HG03095 (cell line): Measurements from ENCODE around the gene KCTD4.
"Not testable (repeated sequence)": the region's sequence is repeated elsewhere in the genome, so short reads cannot be mapped to it uniquely, and the experiment has no call there.

Experiments
- ATAC-seq: cut with Tn5 transposase; IDR thresholded peaks from one replicate; pipeline ENCODE4 v1.9.1; 2021; ENCODE audit warnings: moderate library complexity; ENCODE audit not compliant: unreplicated experiment

The KCTD4 gene

DNA sequence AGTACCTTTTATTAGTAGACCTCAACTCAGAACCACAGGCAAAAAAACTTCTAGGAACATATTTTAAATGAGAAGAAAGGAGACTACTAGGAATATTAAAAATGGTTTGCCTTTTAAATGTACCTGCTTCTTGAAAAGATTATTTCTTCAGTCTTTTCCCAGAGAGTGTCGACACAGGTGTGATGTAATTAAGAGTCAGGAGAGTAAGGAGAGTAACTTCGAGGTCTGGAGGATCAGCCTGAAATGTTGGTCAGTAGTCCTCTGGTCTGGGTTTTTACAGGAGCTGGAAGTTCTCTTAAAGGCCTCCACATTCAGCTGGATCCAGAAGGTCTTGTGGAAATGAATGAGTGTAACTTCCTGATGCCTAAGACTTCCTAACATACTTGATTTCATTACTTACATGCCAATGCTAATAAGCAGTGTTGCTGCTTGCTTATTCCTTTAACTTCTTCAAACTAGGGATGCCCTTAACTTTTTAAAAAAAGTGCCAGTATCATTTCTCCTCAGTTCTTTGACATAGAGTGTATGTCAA lies at the start of gene KCTD4:
Gene KCTD4, minus strand, starts transcription at position 345 of the 532 bp plus-strand sequence. CDS start 6,478 bp downstream, outside the sequence.
- no peak for ATAC-seq

DNA sequence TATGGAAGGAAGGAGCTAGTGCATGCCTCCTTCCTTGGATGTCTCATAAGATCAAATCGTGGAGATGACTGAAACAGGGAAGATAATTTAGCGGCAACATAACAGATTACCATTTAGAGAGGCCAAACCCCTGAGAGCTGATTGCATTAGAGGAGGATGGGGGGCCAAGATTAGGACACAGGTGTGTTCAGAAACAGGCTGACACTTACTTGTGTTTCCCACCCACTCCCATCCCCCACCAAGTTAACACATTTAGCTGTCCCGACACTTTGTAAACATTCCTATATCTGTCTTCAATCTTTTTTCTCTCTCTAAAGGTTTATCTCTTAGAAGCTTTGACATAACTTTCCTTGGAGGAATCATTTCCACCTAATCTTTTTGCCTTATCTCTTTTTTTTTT lies 48.8 kb upstream of the KCTD4 start:
- no peak for ATAC-seq

DNA sequence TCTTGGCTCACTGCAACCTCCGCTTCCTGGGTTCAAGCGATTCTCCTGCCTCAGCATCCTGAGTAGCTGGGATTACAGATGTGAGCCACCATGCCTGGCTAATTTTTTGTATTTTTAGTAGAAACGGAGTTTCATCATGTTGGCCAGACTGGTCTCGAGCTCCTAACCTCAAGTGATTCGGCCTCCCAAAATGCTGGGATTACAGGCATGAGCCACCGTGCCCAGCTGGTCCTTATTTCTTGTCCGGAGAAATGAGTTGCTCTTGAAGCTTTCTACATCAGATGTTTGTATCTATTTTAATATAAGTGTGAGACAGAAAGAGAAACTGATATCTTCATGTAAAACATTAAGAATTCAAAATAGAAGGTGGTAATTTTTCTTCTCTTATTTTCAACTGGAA lies 43.9 kb upstream of the KCTD4 start:
- not testable (repeated sequence) for ATAC-seq

DNA sequence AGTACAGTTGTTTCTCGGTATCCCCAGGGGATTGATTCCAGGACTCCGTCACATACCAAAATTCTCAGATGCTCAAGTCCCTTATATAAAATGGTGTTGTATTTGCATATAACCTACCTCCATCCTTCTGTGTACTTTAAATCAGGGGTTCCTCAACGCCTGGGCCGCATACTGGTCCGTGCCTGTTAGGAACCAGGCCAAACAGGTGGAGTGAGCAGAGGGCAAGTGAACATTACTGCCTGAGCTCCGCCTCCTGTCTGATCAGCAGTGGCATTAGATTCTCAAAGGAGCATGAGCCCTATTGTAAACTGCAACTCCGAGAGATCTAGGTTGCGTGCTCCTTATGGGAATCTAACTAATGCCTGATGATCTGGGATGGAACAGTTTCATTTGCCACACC lies 42.2 kb upstream of the KCTD4 start:
- ATAC-seq = no peak

DNA sequence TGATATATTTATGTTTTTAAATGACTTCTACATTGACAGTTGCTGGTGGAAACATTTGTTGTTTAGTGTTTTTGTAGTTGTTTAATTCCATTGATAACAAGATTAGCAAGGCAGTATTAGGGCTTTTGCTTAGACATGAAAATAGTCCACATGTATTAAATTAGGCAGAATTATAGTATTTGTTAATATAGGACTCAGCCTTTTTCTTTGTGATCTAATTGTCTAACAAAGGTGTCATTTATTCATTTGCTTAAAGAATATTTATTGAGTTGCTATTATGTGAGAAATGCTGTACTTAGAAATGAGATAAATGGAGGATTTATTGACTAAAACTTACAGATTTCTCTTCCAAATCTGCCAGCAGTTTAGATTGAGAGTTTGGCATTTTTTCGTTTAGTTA lies 41.7 kb upstream of the KCTD4 start:
- ATAC-seq = no peak

DNA sequence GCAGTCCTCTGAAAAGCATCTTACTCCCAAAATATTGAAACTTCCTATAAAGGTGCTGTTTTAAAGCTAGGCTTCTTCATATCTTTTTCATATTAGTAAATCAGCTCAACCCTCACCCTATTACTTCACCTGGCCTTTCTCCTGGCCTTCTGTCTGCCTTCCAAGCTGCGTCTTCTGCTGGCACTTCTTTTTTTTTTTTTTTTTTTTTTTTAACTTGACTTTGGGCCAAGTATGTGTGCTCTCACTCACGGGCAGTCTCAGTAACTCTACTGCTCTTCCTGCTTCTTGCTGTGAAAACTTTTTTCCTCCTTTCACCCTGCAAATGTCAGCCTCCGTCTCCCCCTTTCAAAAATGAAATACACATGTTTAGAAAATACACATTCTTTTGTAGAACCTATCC lies 41.2 kb upstream of the KCTD4 start:
- ATAC-seq = no peak

DNA sequence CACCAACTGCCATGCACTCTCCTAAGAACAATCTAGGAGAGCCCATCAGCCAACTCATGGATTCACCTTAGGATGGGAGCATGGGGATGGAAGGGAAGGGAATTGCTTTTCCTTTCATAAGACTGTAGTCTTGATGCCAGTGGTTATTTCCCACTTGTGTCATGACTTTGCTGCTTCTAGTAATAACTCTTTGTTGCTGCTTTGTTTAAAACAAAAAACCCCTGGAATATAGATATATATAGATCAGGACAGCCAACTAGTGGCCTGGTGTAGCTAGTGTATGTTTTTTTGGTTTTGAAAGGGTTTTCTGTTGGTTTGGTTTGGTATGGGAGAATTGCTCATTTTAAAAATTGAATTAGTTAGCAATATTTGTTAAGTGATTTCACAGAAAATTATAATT lies 39.3 kb upstream of the KCTD4 start:
- ATAC-seq = no peak

DNA sequence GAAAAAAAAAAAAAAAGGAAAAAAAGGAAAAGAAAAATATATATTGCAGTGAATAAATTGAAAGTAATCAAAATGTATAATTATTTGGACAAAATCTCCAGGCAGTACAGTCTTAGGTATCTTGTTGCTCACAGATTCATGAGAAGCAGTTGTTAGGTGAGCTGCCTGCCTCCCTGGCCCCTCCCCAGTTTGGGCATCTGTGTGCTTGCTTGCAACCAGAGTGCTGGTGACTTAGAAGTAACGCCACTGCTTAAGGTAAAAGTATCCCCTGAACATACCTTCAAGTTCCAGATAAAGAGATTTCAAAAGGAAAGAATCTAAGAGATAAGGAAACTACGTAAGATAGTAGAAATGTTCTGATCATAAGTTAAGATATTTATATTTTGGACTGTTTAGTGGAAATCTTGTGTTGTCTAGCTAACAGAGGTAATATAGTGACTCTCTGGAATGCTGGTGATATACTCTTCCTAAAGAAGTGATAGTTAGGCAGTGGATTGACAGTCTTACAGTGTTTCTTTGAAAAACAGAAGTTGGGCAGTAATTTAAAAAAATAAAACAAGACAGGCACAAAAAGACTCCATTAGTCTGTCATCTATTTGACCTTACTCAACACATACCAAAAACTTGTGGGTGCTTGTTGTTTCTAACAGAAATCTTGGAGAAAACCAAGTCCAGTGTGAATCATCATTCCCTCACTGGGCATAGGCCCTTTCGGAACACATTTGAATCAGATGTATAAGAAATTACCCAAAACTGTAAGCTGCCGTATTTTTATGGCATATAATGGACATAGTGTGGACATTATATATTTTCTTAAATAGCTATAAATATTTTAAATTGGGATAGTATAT lies 38.3 kb upstream of the KCTD4 start:
- no peak for ATAC-seq

DNA sequence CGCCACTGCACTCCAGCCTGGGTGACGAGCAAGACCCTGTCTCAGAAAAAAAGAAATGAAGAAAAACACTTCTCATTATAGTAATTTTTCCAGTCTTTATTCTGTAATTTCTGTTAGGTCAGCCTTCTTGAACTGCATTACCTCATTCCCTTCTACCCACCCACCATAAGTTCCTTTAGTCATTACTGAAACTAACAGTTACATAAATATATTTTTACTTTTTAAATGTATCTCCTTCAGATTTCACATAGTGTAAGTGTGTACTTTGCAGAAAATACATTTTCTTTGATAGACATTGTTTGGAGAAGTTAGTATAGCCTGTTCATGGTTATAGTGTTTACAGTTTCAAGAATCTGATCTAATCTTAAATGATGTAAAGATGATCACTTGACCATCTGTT lies 31.7 kb upstream of the KCTD4 start:
- ATAC-seq = no peak

DNA sequence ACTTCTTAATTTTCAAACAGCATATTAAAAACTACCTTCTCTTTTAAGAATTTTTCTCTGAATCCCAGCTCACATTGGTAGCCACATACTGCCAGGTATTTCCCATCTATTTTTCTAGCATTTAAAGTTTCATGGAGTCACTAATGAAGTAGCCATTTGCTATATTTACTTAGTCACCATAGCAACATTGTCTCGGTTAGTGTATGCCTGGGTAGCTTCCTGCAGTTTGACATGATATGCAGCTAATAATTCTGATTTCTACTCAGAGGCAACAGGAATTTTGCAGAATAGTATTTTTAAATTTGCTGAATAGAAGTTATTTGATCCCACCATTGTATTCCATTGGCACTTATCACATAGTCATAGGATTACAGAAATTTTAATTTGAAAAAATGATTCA lies 30.9 kb upstream of the KCTD4 start:
- ATAC-seq = no peak

DNA sequence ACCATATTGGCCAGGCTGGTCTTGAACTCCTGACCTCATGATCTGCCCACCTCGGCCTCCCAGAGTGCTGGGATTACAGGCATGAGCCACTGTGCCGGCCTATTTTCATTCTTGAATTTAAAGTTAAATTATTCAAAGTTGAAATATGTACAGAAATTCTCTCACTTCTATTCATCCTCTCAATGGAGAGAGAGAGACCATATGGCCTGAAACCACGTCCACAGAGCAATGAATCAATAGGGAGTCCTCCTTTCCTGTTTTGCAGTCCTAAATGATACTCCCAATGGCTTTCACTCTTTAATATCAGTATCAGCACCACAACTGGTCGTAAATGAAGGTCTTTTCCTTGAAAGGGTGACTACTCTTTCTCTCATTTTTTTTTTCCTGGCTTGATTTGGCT lies 30.5 kb upstream of the KCTD4 start:
- ATAC-seq = no peak

DNA sequence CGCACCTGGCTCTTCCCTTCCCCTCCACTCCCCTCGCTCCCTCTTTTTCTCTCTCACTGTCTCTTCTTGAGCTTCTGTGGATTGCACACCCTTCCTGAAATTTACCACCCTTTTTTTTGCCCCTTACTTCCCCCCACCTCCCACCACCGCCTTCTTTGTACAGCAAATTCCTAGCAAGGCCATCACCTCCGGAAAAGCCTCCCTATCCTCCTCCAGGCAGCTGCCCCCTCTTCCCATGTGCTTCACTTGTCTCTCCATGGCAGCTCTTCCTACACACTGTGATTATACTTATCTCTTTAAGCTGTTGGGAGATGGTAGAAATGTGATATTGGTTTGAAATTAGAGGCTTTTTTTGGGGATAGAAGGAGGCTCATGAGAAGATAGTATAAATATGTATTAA lies 28.3 kb upstream of the KCTD4 start:
- no peak for ATAC-seq

DNA sequence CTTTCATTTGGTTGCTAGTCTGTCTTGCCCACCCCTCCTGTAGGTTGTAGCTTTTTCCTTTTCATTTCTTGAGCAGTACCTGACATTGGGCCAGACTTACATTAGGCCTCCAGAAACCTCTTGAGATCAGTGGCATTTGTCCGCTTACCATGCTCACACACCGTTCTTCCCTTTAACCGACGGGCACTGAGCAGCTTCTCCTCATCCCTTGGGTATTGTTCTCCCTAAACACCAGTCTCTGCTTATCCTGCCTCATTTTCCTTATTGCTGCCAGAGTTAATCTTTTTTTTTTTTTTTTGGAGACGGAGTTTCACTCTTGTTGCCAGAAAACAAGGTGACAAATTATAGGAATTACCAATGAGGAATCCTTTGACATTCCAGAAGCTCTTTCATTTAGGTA lies 27.2 kb upstream of the KCTD4 start:
- no peak for ATAC-seq

DNA sequence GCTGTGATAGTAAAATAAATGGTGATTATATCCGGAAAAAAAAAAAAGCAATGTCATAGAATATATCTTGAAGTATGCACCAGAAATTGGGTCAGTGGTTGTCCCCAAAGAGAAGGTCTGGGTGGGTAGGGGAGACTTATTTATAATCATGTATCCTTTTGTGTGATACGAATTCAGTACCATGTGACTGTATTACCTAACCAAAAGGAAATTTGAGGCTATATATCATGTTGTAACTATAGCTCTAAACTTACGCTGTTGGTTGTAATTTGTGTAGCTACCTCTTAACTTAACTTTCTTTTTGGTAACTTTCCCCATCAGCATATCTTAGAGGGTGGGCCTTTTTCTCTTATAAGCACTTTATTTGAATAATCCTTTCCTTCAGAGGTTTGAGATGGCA lies 25.2 kb upstream of the KCTD4 start:
- no peak for ATAC-seq

DNA sequence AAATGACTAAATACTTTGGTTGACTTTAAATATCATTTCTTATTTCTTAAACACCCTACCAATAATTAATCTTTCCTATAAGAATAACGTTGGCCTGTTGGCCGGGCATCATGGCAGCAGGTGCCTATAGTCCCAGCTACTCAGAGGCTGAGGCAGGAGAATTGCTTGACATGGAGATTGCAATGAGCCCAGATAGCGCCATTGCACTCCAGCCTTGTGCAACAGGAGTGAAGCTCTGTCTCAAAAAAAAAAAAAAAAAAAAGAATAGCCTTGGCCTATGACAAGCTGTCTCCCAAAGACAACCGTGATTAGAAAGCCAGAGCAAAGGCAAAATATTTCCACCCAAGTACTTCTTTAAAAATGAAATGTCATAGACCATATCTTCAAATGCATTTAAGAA lies 24.5 kb upstream of the KCTD4 start:
- ATAC-seq = no peak

DNA sequence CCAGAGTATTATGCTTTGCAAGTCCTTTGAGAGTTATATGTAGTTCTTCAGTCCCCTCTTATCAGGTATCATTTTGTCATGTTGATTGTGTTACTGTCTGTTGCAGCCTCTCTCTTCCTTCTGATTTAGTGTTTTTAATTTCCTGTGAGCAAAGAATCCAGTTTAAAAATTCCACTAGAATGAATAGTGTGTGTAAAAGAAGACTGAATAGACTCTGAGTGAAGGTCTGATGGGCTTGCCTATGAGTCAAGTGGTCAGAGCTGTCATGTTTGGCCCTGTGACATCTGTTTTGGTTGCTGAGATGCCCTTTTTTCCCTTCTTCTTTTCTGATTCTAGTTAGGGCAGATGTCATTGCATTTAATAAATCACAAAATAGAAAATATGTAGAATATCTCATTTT lies 23.3 kb upstream of the KCTD4 start:
- ATAC-seq = no peak

DNA sequence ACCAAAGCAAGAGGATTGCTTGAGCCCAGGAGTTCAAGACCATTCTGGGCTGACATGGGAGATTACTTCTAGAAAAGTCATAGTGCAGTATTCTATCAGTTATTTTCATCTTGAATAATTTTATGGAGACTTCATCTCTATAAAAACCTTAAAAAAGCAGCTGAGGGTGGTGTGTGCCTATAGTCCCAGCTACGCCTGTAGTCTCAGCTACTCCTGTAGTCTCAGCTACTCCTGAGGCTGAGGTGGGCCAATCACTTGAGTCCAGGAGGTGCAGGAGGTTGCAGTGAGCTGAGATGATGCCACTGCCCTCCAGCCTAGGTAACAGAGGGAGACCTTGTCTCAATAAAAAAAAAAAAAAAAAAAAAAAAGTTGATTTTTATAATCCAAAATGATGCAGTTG lies 22.1 kb upstream of the KCTD4 start:
- ATAC-seq = no peak

DNA sequence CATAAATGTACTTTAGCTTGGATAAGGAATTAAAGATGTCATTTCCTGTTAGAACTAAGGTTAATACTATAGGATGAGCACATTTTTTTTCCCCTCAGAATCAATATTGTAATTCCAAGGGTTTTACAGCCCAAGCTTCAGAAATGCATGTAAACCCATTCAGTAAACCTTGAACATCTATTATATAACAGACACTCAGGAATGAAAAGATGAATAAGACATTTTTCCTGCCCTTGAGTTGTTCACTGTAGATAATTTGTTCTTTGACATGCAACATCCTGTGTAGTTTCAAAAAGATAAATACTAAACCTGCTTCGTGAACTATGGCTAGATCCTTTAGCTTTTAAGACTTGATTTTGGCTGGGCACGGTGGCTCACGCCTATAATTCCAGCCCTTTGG lies 21.7 kb upstream of the KCTD4 start:
- no peak for ATAC-seq

DNA sequence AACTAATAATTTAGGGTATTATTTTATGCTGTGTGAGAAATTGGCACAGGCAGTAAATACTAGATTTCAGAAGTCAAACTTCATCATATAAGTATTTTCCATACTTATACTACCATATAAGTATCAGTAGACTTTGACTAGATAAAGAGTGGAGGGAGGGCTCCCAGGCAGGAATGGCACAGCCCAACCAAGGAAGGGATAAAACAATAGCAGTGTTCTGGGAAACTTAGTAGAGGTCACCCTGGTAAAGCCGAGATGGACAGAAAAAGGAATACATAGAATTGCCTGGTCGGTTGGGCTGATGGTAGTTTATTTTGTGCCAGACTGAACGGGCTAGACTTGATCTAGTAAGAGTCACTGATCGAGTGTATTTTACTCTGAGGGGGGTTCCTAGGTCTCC lies 19.6 kb upstream of the KCTD4 start:
- no peak for ATAC-seq

DNA sequence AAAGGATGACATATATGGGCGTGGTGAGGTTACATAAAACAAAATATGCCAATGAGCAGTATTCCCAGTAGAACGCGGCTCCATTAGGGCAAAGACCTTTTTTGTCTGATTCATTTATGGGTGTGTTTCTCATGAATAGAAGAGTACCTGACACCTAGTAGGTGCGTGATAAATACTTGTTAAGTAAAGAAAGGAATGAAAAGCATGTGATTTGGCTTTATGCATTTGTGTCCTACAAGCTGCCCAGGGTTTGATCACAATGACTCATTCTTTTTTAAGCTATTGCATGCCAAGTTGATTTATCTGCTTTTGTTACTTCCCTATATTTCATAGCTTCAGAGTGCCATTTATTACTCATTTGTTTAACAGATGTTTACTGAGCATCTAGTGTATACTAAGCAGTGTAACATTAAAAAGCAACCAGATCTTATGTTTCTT lies 19.1 kb upstream of the KCTD4 start:
- ATAC-seq = no peak

DNA sequence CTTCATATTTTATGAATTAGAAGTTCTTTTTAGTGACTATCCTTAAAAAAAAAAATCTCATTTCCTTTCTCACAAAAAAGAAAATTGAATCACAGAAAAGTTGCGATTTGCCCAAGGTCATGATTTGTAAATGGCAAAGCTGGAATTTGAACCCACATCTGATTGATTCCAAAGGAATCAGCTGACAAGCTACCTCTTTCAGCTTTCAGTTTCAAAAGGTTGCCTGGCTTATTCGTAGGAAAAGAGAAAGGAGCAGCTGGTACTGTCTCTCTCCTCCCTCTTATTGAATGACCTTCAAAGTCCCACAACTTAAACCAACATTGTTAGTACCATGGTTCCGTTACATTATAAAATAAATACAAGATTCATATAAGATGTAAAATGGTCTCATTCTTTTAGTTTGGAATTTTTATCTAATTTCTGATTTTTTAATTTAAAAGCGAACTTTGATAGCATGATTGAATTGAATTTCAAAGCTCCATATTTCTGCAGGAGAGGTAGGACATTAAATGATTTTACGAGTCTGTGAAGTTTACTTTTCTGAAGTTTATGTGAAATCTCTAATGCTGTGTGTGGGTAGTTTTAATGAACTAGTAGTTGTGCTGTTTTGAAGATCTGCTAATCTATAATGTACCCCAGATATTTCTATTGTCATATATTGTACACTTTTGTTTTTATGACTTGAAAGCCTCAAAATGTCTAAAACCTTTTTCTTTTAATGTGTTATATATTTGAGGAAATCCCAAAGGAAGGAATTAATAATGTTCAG lies 18.5 kb upstream of the KCTD4 start:
- no peak for ATAC-seq

DNA sequence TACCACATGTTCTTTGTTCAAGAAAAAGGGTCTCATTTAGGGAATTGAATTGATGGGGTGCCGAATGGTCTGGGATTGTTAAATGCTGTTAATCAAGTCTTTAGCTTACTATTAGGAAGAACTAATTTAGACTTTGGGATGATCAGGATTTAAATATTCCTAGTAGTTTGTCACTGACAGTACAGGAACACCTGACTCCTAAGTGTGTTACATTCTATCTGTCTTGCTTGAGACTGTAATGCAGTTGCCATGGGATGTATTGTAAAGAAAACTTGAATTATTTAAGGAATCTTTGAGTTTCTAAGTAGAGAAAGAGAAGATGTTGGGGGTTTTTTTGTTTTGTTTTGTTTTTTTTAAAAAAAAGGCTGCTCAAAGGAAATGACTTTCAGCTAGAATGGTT lies 17.8 kb upstream of the KCTD4 start:
- no peak for ATAC-seq
